ENCODE results near the gene SREBF2.

- TF ChIP-seq CTCF (IDR thresholded peaks at IDR 0.05; ENCODE audit: poor library complexity) (no peak), EZH2phosphoT487 (IDR thresholded peaks at IDR 0.05; ENCODE audit: low read depth, severe bottlenecking, unreplicated experiment) (no peak), EZH2 (IDR thresholded peaks at IDR 0.05; ENCODE audit: borderline replicate concordance) (no peak)
Observed at GRCh38 chr22:41793871-41794270, 39.0 kb upstream of the SREBF2 start.
